8988T (cell line): ENCODE data around the gene VIL1.

Source experiments
- DNase-seq: peaks from one replicate; pipeline ENCODE4 v3.0.0; 2011

The VIL1 gene

GRCh38 chr2:218446547-218446946 is 27.6 kb downstream of the VIL1 start:
- no peak for DNase-seq

- DNase-seq, result no peak
Measured at GRCh38 chr2:218447072-218447471, 28.1 kb downstream of the VIL1 start.

GRCh38 chr2:218448934-218449333 is 30.0 kb downstream of the VIL1 start:
- no peak for DNase-seq

- no peak for DNase-seq
Measured at GRCh38 chr2:218452079-218452478, 33.2 kb downstream of the VIL1 start.

GRCh38 chr2:218456849-218457248 is 37.9 kb downstream of the VIL1 start:
- DNase-seq, result no peak

GRCh38 chr2:218458598-218458997 is 39.7 kb downstream of the VIL1 start:
- no peak for DNase-seq

GRCh38 chr2:218465987-218466633 is 47.2 kb downstream of the VIL1 start:
- DNase-seq, result no peak

GRCh38 chr2:218470448-218470847 is 51.5 kb downstream of the VIL1 start:
- no peak for DNase-seq

GRCh38 chr2:218471036-218471435 is 52.1 kb downstream of the VIL1 start:
- no peak for DNase-seq

GRCh38 chr2:218471982-218472381 is 53.1 kb downstream of the VIL1 start:
- no peak for DNase-seq

- no peak for DNase-seq
Measured at GRCh38 chr2:218472988-218473387, 54.1 kb downstream of the VIL1 start.

- no peak for DNase-seq
Measured at GRCh38 chr2:218474527-218474926, 55.6 kb downstream of the VIL1 start.

GRCh38 chr2:218476676-218477075 is 57.8 kb downstream of the VIL1 start:
- DNase-seq, result no peak

- DNase-seq, result no peak
Measured at GRCh38 chr2:218477247-218477646, 58.3 kb downstream of the VIL1 start.

- no peak for DNase-seq
Measured at GRCh38 chr2:218478544-218478943, 59.6 kb downstream of the VIL1 start.

- no peak for DNase-seq
Measured at GRCh38 chr2:218479595-218479994, 60.7 kb downstream of the VIL1 start.

GRCh38 chr2:218482651-218483050 is 63.7 kb downstream of the VIL1 start:
- DNase-seq, result no peak

GRCh38 chr2:218485986-218486667 is 67.2 kb downstream of the VIL1 start:
- no peak for DNase-seq

GRCh38 chr2:218500501-218501060 is 81.7 kb downstream of the VIL1 start:
- no peak for DNase-seq

GRCh38 chr2:218501665-218502064 is 82.7 kb downstream of the VIL1 start:
- no peak for DNase-seq
